SK-N-SH (cell line): ENCODE data around the gene NSD1. TPM values are rescaled to one million over a fixed set of nuclear protein-coding genes. Genes with fewer than 3 reads are reported as not detected.

Experiments
- CTCF ChIA-PET: fragments of 300-600, 350-600 bp; formaldehyde crosslinking; extraction: SDS; loops from one replicate; lab custom pipeline; 2021; lab: Yijun Ruan, JAX
- POLR2A ChIA-PET: fragments of 350-600 bp; sonication (Branson Sonifier 250); formaldehyde crosslinking; extraction: SDS; loops from one replicate; lab custom pipeline; 2020; ENCODE audit warnings: antibody characterized with exemption, inconsistent platforms; lab: Yijun Ruan, JAX
- DNase-seq: peaks from one replicate; pipeline ENCODE4 v3.0.0; 2012
- H2AFZ ChIP-seq: fragments of 200-600 bp; sonication (generic); 2 replicates; pipeline ENCODE4 v1.8.1; 2016; ENCODE audit warnings: antibody characterized with exemption, mild to moderate bottlenecking, low read depth
- H3F3A ChIP-seq: fragments of 200-600 bp; sonication (generic); replicated peaks from 2 replicates; pipeline ENCODE3; 2016; ENCODE audit warnings: antibody characterized with exemption, mild to moderate bottlenecking; ENCODE audit not compliant: insufficient read depth
- H3K27ac ChIP-seq, 2 experiments: fragments of 200-500 bp in 1 of 2; fragments of 200-600 bp in 1 of 2; sonication (Bioruptor generic) in 1 of 2; sonication (generic), shearing (Covaris generic) in 1 of 2; 2 replicates each; pipeline versions ENCODE4 v1.5.1 to v1.6.1; 2014 to 2016; ENCODE audit warnings: low read depth in 2 of 2, inconsistent platforms in 1 of 2, low read length in 1 of 2, mild to moderate bottlenecking in 1 of 2, mixed read lengths in 1 of 2
- H3K27me3 ChIP-seq: fragments of 200-600 bp; sonication (generic), shearing (Covaris generic); 2 replicates; pipeline ENCODE4 v1.6.1; 2016; ENCODE audit warnings: mixed run types; ENCODE audit not compliant: insufficient read depth
- H3K36me3 ChIP-seq, 2 experiments: fragments of 200-500 bp in 1 of 2; fragments of 200-600 bp in 1 of 2; sonication (Bioruptor generic) in 1 of 2; sonication (generic) in 1 of 2; replicated peaks in 1 of 2; 2 replicates each; pipeline versions ENCODE3 to v1.5.1; 2014 to 2016; ENCODE audit warnings: low read length in 1 of 2, mild to moderate bottlenecking in 1 of 2; ENCODE audit not compliant: insufficient read depth in 2 of 2, control insufficient read depth in 1 of 2
- H3K4me1 ChIP-seq, 2 experiments: fragments of 200-500 bp in 1 of 2; fragments of 200-600 bp in 1 of 2; sonication (Bioruptor generic) in 1 of 2; sonication (generic), shearing (Covaris generic) in 1 of 2; 2 replicates each; pipeline versions ENCODE4 v1.5.1 to v1.6.1; 2014 to 2016; ENCODE audit warnings: low read depth in 1 of 2, low read length in 1 of 2, mixed run types in 1 of 2; ENCODE audit not compliant: insufficient read depth in 2 of 2, control insufficient read depth in 1 of 2
- H3K4me2 ChIP-seq: fragments of 200-600 bp; sonication (generic), shearing (Covaris generic); 2 replicates; pipeline ENCODE4 v1.6.1; 2017; ENCODE audit warnings: mixed run types
- H3K4me3 ChIP-seq, 2 experiments: fragments of 200-500 bp in 1 of 2; fragments of 200-600 bp in 1 of 2; sonication (Bioruptor generic) in 1 of 2; sonication (generic), shearing (Covaris generic) in 1 of 2; 2 replicates each; pipeline versions ENCODE4 v1.5.1 to v1.8.1; 2014 to 2016; ENCODE audit warnings: low read depth in 2 of 2, inconsistent platforms in 1 of 2, low read length in 1 of 2, mild to moderate bottlenecking in 1 of 2, mixed read lengths in 1 of 2, moderate library complexity in 1 of 2
- H3K79me2 ChIP-seq: fragments of 200-600 bp; sonication (generic); 2 replicates; pipeline ENCODE4 v1.8.1; 2017; ENCODE audit warnings: mild to moderate bottlenecking; ENCODE audit not compliant: insufficient read depth
- H3K9ac ChIP-seq: fragments of 200-600 bp; sonication (generic); 2 replicates; pipeline ENCODE4 v1.6.1; 2017; ENCODE audit warnings: mixed run types
- H3K9me2 ChIP-seq: fragments of 200-600 bp; sonication (generic); 2 replicates; pipeline ENCODE4 v1.6.1; 2017; ENCODE audit warnings: mixed run types
- H3K9me3 ChIP-seq: fragments of 200-600 bp; sonication (generic); 2 replicates; pipeline ENCODE4 v1.6.1; 2017; ENCODE audit warnings: mixed run types, mild to moderate bottlenecking, moderate library complexity
- H4K20me1 ChIP-seq: fragments of 200-600 bp; sonication (generic); 2 replicates; pipeline ENCODE4 v1.6.1; 2017; ENCODE audit warnings: mild to moderate bottlenecking, mixed run types; ENCODE audit not compliant: insufficient read depth
- GATA2 ChIP-seq: sonication (generic); formaldehyde crosslinking; IDR thresholded peaks from 2 replicates; pipeline ENCODE4 v1.5.0; 2020; ENCODE audit warnings: mild to moderate bottlenecking, missing genetic modification reagents
- MEF2A ChIP-seq: IDR thresholded peaks from 2 replicates; pipeline ENCODE4 v1.4.0; 2012; ENCODE audit warnings: low read depth, borderline replicate concordance
- MXI1 ChIP-seq: IDR thresholded peaks from 2 replicates; pipeline ENCODE4 v1.6.1; 2012; ENCODE audit warnings: mild to moderate bottlenecking, low read depth, low read length, improper control_type of control experiment
- POLR2AphosphoS5 ChIP-seq: IDR thresholded peaks from 2 replicates; pipeline ENCODE4 v1.6.1; 2012; ENCODE audit warnings: low read depth, low read length
- RAD21 ChIP-seq: IDR thresholded peaks from 2 replicates; pipeline ENCODE4 v1.6.1; 2012; ENCODE audit warnings: mild to moderate bottlenecking, low read length
- RFX5 ChIP-seq: IDR thresholded peaks from 2 replicates; pipeline ENCODE4 v1.6.1; 2012; ENCODE audit warnings: mild to moderate bottlenecking, improper control_type of control experiment, low read length
- RXRA ChIP-seq: IDR thresholded peaks from 2 replicates; pipeline ENCODE4 v1.4.0; 2012; ENCODE audit warnings: low read depth, mild to moderate bottlenecking, borderline replicate concordance
- SIN3A ChIP-seq: IDR thresholded peaks from 2 replicates; pipeline ENCODE4 v1.6.1; 2012; ENCODE audit warnings: low read depth, mild to moderate bottlenecking, low read length, moderate library complexity, borderline replicate concordance
- TAF1 ChIP-seq: IDR thresholded peaks from 2 replicates; pipeline ENCODE4 v1.6.1; 2012; ENCODE audit warnings: low read depth, mild to moderate bottlenecking, low read length, moderate library complexity, borderline replicate concordance
- TCF12 ChIP-seq: IDR thresholded peaks from 2 replicates; pipeline ENCODE4 v1.4.0; 2012
- USF1 ChIP-seq: IDR thresholded peaks from 2 replicates; pipeline ENCODE4 v1.4.0; 2012; ENCODE audit warnings: low read depth, borderline replicate concordance
- YY1 ChIP-seq: IDR thresholded peaks from 2 replicates; pipeline ENCODE4 v1.4.0; 2012; ENCODE audit warnings: low read depth, mild to moderate bottlenecking
- WGBS: methylation state at CpG from one replicate; pipeline ENCODE4 v1.1.6; 2017; ENCODE audit warnings: low lambda C conversion rate; 5-methylcytosine and 5-hydroxymethylcytosine counted together
- polyA plus RNA-seq, 3 experiments: library from polyadenylated mRNA; depleted of rRNA; stranded (reverse); fragments of >200 nt; gene quantifications; 2 replicates each; pipeline ENCODE4 v1.2.3, GENCODE V29; 2012
- TF ChIP-seq, protein P1 (sequence below): IDR thresholded peaks from 2 replicates; pipeline ENCODE4; 2012
- TF ChIP-seq, protein P2 (sequence below): IDR thresholded peaks from 2 replicates; pipeline ENCODE4 v1.4.0; 2012; ENCODE audit warnings: low read depth, borderline replicate concordance

The NSD1 gene
- polyA plus RNA-seq, 1 of the 3 experiments (the other 2 are of a cell fraction): 6.7 TPM

- TF ChIP-seq MXI1 (no peak), TAF1 (no peak), USF1 (no peak), RXRA (no peak), GATA2 (CRISPR knock-in tag) (no peak), SIN3A (no peak), RFX5 (no peak)
- TF ChIP-seq, protein P1, sequence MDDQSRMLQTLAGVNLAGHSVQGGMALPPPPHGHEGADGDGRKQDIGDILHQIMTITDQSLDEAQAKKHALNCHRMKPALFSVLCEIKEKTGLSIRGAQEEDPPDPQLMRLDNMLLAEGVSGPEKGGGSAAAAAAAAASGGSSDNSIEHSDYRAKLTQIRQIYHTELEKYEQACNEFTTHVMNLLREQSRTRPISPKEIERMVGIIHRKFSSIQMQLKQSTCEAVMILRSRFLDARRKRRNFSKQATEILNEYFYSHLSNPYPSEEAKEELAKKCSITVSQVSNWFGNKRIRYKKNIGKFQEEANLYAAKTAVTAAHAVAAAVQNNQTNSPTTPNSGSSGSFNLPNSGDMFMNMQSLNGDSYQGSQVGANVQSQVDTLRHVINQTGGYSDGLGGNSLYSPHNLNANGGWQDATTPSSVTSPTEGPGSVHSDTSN: no peak
- TF ChIP-seq, all 33 proteins: peak for 0
These were observed 50.3 kb downstream of the NSD1 start (continued) for GRCh38 chr5:177183766-177184360.

DNA sequence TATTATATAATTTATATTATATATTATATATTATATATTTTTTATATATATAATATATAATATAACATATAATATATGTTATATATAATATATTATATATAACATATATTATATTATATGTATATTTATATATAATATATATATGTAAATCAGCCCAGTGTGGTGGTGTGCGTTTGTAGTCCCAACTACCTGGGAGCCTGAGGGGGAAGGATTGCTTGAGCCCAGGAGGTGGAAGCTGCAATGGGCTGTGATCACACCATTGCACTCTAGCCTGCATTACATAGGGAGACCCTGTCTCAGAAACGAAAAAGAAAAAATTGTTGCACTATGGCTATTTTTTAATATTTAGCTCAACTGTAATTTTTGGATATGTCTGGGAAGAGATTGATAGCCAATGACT lies 52.4 kb downstream of the NSD1 start:
- Histone ChIP-seq H3K79me2 (peaks cover 92% of the 10 kb centered on the region), H3K4me1 (no peaks in the 10 kb centered on the region; a peak in 1 of 4 replicates), H3K4me2 (no peak overlapping the region), H3K9me3 (no peaks in the 10 kb centered on the region), H3F3A (peaks cover 22% of the 10 kb centered on the region), H3K4me3 (no peak overlapping the region), H4K20me1 (peaks cover 22% of the 10 kb centered on the region), H3K27me3 (no peaks in the 10 kb centered on the region), H3K9ac (no peak overlapping the region), H3K36me3 (peaks cover 5 to 10% of the 10 kb centered on the region in 2 experiments), H3K27ac (no peak overlapping the region), H3K9me2 (no peaks in the 10 kb centered on the region), H2AFZ (no peak overlapping the region)
- POLR2A ChIA-PET: no interaction called here
- TF ChIP-seq TCF12: no peak
- TF ChIP-seq, protein P1: no peak
- no peak for TF ChIP-seq RFX5
- no peak for TF ChIP-seq YY1
- no peak for TF ChIP-seq RXRA
- TF ChIP-seq POLR2AphosphoS5: no peak
- no peak for TF ChIP-seq RAD21
- no peak for DNase-seq
- 93% methylated on average over 2 of the region's 2 CpGs for WGBS
- CTCF ChIA-PET: interaction anchor here (1.0 kb wide), 1 partner anchor 74 kb away, joined by 3 read pairs; no protein-coding TSS in a partner anchor

DNA sequence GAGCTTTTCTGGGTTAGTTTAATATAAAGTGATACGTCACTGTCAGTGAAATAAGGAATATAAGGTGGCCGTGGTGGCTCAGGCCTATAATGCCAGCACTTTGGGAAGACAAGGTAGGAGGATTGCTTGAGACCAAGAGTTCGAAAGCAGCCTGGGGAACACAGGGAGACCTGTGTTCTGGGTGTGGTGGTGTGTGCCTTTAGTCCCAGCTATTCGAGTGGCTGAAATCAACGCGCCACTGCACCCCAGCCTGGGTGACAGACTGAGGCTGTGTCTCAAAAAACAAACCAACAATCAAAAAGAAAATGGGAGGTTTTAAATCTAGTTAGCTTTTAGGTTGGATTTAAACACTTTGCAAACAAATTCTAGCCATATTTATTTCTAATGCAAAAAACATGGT lies 53.1 kb downstream of the NSD1 start:
- H3K27me3 ChIP-seq: no peaks in the 10 kb centered on the region
- WGBS: 96% methylated on average over 6 of the region's 6 CpGs
- H3K27ac ChIP-seq: no peak overlapping the region
- H4K20me1 ChIP-seq: peaks cover 22% of the 10 kb centered on the region
- no peak overlapping the region for H3K9ac ChIP-seq
- H3F3A ChIP-seq: peaks cover 22% of the 10 kb centered on the region
- H3K36me3 ChIP-seq: peaks cover 5 to 13% of the 10 kb centered on the region in 2 experiments
- H3K9me3 ChIP-seq: no peaks in the 10 kb centered on the region
- ChIA-PET CTCF (interaction anchor here (0.9 to 1.0 kb wide), 4 partner anchors 10 to 75 kb away, joined by 3 read pairs; no protein-coding TSS in a partner anchor), POLR2A (no interaction called here)
- no peaks in the 10 kb centered on the region; a peak in 1 of 4 replicates for H3K4me1 ChIP-seq
- H3K9me2 ChIP-seq: no peaks in the 10 kb centered on the region
- DNase-seq: no peak
- peaks cover 92% of the 10 kb centered on the region for H3K79me2 ChIP-seq
- H2AFZ ChIP-seq: no peak overlapping the region
- no peak for TF ChIP-seq MEF2A
- TF ChIP-seq, protein P2, sequence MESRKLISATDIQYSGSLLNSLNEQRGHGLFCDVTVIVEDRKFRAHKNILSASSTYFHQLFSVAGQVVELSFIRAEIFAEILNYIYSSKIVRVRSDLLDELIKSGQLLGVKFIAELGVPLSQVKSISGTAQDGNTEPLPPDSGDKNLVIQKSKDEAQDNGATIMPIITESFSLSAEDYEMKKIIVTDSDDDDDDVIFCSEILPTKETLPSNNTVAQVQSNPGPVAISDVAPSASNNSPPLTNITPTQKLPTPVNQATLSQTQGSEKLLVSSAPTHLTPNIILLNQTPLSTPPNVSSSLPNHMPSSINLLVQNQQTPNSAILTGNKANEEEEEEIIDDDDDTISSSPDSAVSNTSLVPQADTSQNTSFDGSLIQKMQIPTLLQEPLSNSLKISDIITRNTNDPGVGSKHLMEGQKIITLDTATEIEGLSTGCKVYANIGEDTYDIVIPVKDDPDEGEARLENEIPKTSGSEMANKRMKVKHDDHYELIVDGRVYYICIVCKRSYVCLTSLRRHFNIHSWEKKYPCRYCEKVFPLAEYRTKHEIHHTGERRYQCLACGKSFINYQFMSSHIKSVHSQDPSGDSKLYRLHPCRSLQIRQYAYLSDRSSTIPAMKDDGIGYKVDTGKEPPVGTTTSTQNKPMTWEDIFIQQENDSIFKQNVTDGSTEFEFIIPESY: no peak
- TF ChIP-seq, all 33 proteins: peak for 0
- no peak overlapping the region for H3K4me2 ChIP-seq
- no peak overlapping the region for H3K4me3 ChIP-seq
